Liver (tissue), 3 donors: ENCODE measurements around the gene ZFYVE28.

Experiments used
- NR2F2 ChIP-seq: IDR thresholded peaks from 2 replicates; pipeline ENCODE4 v1.6.1; 2016; ENCODE audit warnings: antibody characterized with exemption
- RAD21 ChIP-seq, 2 donors: IDR thresholded peaks; 2 replicates each; pipeline ENCODE4 v1.6.1; 2016; ENCODE audit warnings: antibody characterized with exemption in 2 of 2, mild to moderate bottlenecking in 2 of 2
- TF ChIP-seq, protein P1 (sequence below): fragments of 150-350 bp; IDR thresholded peaks from 2 replicates; pipeline ENCODE4 v1.5.1; 2017; ENCODE audit warnings: improper control_type of control experiment, low read depth, low read length; ENCODE audit not compliant: missing input control
- TF ChIP-seq, protein P2 (sequence below): IDR thresholded peaks from 2 replicates; pipeline ENCODE4 v1.6.1; 2016; ENCODE audit warnings: antibody characterized with exemption, mild to moderate bottlenecking
- donor health status: healthy.
- donor health status: healthy.

DNA sequence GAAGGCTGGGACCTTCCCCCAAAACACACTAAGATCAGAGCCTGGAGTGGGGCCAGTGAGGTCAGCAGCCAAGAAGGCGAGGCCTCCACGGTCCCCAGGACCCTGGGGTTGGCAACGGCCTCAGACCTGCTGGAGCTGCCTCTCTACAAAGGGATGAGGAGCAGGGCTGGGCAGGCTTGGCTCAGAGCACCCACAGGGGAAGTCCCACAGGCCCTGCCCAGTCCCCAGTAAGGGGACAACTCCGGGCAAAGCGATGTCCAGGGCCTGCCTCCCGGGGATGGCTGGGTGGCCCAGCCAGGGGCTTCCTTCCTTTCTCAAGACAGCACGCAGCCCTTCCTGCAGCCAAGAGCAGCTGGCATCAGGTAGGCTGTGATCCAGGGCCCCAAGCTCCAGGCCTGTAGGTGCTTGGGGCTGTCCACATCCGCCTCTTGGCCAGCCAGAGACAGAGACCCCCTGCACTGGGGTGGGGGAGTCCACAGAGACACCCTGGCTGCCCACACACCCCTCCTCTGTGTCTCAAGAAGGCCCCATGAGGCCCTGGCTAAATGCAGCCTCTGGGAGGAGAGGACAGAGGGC lies 162.2 kb downstream of the ZFYVE28 start:
- TF ChIP-seq NR2F2 (no peak), RAD21 (IDR thresholded peaks at IDR 0.05) (no peak)
- TF ChIP-seq, protein P1, sequence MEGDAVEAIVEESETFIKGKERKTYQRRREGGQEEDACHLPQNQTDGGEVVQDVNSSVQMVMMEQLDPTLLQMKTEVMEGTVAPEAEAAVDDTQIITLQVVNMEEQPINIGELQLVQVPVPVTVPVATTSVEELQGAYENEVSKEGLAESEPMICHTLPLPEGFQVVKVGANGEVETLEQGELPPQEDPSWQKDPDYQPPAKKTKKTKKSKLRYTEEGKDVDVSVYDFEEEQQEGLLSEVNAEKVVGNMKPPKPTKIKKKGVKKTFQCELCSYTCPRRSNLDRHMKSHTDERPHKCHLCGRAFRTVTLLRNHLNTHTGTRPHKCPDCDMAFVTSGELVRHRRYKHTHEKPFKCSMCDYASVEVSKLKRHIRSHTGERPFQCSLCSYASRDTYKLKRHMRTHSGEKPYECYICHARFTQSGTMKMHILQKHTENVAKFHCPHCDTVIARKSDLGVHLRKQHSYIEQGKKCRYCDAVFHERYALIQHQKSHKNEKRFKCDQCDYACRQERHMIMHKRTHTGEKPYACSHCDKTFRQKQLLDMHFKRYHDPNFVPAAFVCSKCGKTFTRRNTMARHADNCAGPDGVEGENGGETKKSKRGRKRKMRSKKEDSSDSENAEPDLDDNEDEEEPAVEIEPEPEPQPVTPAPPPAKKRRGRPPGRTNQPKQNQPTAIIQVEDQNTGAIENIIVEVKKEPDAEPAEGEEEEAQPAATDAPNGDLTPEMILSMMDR: no peak
- TF ChIP-seq, protein P2, sequence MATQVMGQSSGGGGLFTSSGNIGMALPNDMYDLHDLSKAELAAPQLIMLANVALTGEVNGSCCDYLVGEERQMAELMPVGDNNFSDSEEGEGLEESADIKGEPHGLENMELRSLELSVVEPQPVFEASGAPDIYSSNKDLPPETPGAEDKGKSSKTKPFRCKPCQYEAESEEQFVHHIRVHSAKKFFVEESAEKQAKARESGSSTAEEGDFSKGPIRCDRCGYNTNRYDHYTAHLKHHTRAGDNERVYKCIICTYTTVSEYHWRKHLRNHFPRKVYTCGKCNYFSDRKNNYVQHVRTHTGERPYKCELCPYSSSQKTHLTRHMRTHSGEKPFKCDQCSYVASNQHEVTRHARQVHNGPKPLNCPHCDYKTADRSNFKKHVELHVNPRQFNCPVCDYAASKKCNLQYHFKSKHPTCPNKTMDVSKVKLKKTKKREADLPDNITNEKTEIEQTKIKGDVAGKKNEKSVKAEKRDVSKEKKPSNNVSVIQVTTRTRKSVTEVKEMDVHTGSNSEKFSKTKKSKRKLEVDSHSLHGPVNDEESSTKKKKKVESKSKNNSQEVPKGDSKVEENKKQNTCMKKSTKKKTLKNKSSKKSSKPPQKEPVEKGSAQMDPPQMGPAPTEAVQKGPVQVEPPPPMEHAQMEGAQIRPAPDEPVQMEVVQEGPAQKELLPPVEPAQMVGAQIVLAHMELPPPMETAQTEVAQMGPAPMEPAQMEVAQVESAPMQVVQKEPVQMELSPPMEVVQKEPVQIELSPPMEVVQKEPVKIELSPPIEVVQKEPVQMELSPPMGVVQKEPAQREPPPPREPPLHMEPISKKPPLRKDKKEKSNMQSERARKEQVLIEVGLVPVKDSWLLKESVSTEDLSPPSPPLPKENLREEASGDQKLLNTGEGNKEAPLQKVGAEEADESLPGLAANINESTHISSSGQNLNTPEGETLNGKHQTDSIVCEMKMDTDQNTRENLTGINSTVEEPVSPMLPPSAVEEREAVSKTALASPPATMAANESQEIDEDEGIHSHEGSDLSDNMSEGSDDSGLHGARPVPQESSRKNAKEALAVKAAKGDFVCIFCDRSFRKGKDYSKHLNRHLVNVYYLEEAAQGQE: no peak
